Activated B cell treated with CpG ODN at 0.5 μM for 24 hours (primary cell): ENCODE data around the gene NR3C1. TPM values are rescaled to one million over a fixed set of nuclear protein-coding genes. Genes with fewer than 3 reads are reported as not detected.

Source experiments
- ATAC-seq: fragments of 200-7000 bp; cut with Tn5 transposase; one replicate; pipeline ENCODE4 v1.10.0; 2021; ENCODE audit warnings: low read depth, mild to moderate bottlenecking, moderate library complexity
- CTCF ChIA-PET: fragments of 350-600 bp; sonication (Branson Sonifier 250); formaldehyde crosslinking; loops from one replicate; lab custom pipeline; 2021; ENCODE audit warnings: antibody characterized with exemption; lab: Charles Lee
- POLR2A ChIA-PET: fragments of 350-600 bp; sonication (Branson Sonifier 250); formaldehyde crosslinking; loops from one replicate; lab custom pipeline; 2021; ENCODE audit warnings: antibody characterized with exemption; lab: Charles Lee
- DNase-seq: peaks from one replicate; pipeline ENCODE4 v3.0.0; 2022
- H3K27ac Mint-ChIP-seq: one replicate; pipeline ENCODE4 v1.8.0; 2020; ENCODE audit warnings: mixed read lengths
- H3K27me3 Mint-ChIP-seq: one replicate; pipeline ENCODE4 v1.8.0; 2021; ENCODE audit warnings: mixed read lengths
- H3K36me3 Mint-ChIP-seq: one replicate; pipeline ENCODE4 v1.8.0; 2021; ENCODE audit warnings: low read depth, mixed read lengths
- H3K4me1 Mint-ChIP-seq: one replicate; pipeline ENCODE4 v1.8.0; 2021; ENCODE audit warnings: mixed read lengths
- H3K4me3 Mint-ChIP-seq: one replicate; pipeline ENCODE4 v1.8.0; 2020; ENCODE audit warnings: mild to moderate bottlenecking, mixed read lengths
- H3K9me3 Mint-ChIP-seq: one replicate; pipeline ENCODE4 v1.8.0; 2020; ENCODE audit warnings: mixed read lengths
- CTCF ChIP-seq: fragments of 200-600 bp; IDR thresholded peaks from one replicate; pipeline ENCODE4 v1.8.0; 2022; ENCODE audit warnings: antibody characterized with exemption, mild to moderate bottlenecking
- intact Hi-C: fragments of 100-400 bp; cut with micrococcal nuclease; formaldehyde crosslinking; loops from one replicate; pipeline ENCODE4 v1.15.1; 2024
- total RNA-seq: library from RNA; stranded (reverse); gene quantifications from 2 replicates; pipeline ENCODE4 v1.2.3, GENCODE V29; 2022

NR3C1 gene
- total RNA-seq, 1 donor from 2014 or later: 110 TPM

- ATAC-seq (no peak), DNase-seq (no peak)
- H3K4me1 Mint-ChIP-seq: peaks cover 23% of the 10 kb centered on the region
- no peaks in the 10 kb centered on the region for H3K27me3 Mint-ChIP-seq
- no peaks in the 10 kb centered on the region for H3K9me3 Mint-ChIP-seq
- POLR2A ChIA-PET: no interaction called here
- TF ChIP-seq CTCF: no peak
- intact Hi-C loops: no loop called here
- H3K36me3 Mint-ChIP-seq: peaks cover 85% of the 10 kb centered on the region
- CTCF ChIA-PET: no interaction called here
- H3K4me3 Mint-ChIP-seq: no peak overlapping the region
- no peak overlapping the region for H3K27ac Mint-ChIP-seq
These were observed 97.4 kb downstream of the NR3C1 start for GRCh38 chr5:143306040-143306439.

GRCh38 chr5:143304836-143305475 lies 98.5 kb downstream of the NR3C1 start:
- ChIA-PET POLR2A (no interaction called here), CTCF (no interaction called here)
- ATAC-seq (no peak), DNase-seq (no peak)
- peaks cover 87% of the 10 kb centered on the region for H3K36me3 Mint-ChIP-seq
- no peak overlapping the region for H3K4me3 Mint-ChIP-seq
- H3K27me3 Mint-ChIP-seq: no peaks in the 10 kb centered on the region
- intact Hi-C loops: no loop called here
- peaks cover 23% of the 10 kb centered on the region for H3K4me1 Mint-ChIP-seq
- TF ChIP-seq CTCF: no peak
- no peaks in the 10 kb centered on the region for H3K9me3 Mint-ChIP-seq
- no peak overlapping the region for H3K27ac Mint-ChIP-seq

- intact Hi-C loops: no loop called here
- no peak for ATAC-seq
- no peak for DNase-seq
- ChIA-PET CTCF (no interaction called here), POLR2A (no interaction called here)
- no peaks in the 10 kb centered on the region for H3K27me3 Mint-ChIP-seq
- peaks cover 82% of the 10 kb centered on the region for H3K36me3 Mint-ChIP-seq
- peaks cover 23% of the 10 kb centered on the region for H3K4me1 Mint-ChIP-seq
- no peak for TF ChIP-seq CTCF
- no peak overlapping the region for H3K4me3 Mint-ChIP-seq
- H3K27ac Mint-ChIP-seq: no peak overlapping the region
- no peaks in the 10 kb centered on the region for H3K9me3 Mint-ChIP-seq
These were observed 101.0 kb downstream of the NR3C1 start for GRCh38 chr5:143302341-143303045.

GRCh38 chr5:143297756-143298155 lies 105.7 kb downstream of the NR3C1 start:
- DNase-seq (no peak), ATAC-seq (no peak)
- CTCF ChIA-PET: no interaction called here
- intact Hi-C loops: no loop called here
- no peaks in the 10 kb centered on the region for H3K27me3 Mint-ChIP-seq
- POLR2A ChIA-PET: no interaction called here
- no peak overlapping the region for H3K4me3 Mint-ChIP-seq
- no peaks in the 10 kb centered on the region for H3K9me3 Mint-ChIP-seq
- H3K36me3 Mint-ChIP-seq: peaks cover 75% of the 10 kb centered on the region
- H3K4me1 Mint-ChIP-seq: peaks cover 3% of the 10 kb centered on the region
- H3K27ac Mint-ChIP-seq: no peak overlapping the region
- TF ChIP-seq CTCF: no peak

- H3K36me3 Mint-ChIP-seq: peaks cover 71% of the 10 kb centered on the region
- H3K9me3 Mint-ChIP-seq: no peaks in the 10 kb centered on the region
- no peak overlapping the region for H3K4me3 Mint-ChIP-seq
- DNase-seq (no peak), ATAC-seq (no peak)
- CTCF ChIA-PET: no interaction called here
- intact Hi-C loops: loop anchor here (5.0 kb wide), 2 partner anchors 288 to 537 kb away; no protein-coding TSS in a partner anchor
- H3K27me3 Mint-ChIP-seq: no peaks in the 10 kb centered on the region
- TF ChIP-seq CTCF: no peak
- POLR2A ChIA-PET: interaction anchor here (0.5 kb wide), 1 partner anchor 9 kb away, joined by 3 read pairs; no protein-coding TSS in a partner anchor
- H3K4me1 Mint-ChIP-seq: peaks cover 18% of the 10 kb centered on the region
- H3K27ac Mint-ChIP-seq: no peak overlapping the region
These were observed 113.4 kb downstream of the NR3C1 start for GRCh38 chr5:143290125-143290524.
